ENCODE data around the gene SELENOO.

SELENOO gene

DNA sequence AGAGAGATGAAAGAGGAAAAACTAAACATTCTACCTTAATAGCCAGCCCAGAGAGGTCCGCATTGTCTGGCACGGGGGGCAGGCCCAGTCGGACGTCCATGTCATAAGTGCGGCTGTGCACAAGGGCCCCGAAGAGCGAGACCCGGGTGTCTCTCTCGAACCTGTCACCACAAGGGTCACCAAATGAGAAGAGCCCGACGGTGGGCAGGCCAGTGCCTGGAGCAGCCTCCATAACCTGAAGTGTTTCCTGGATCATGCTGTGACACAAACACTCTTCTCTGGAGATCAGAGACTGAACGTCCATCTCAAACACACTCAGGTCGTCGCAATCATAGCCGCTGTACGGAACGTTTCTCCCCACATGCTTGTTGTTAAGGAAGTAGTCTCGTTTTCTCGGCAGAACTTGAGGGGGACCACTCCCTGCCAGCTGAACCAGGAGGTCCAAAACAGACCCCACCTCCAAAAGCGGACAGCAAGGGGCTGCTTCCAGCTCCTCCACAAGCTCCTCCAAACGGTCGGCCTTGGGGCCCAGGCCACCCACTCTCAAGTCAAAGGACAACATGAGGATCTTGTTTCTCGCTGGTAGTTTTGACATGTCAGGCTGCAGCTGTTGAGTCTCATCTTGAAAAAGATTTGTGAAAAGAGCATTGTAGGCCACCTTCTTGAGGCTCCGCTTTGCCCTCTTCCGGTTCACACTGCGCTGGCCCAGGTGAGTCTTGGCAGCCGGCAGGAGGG is 43.0 kb downstream of the SELENOO start:
- DNase-seq, result no peak

DNA sequence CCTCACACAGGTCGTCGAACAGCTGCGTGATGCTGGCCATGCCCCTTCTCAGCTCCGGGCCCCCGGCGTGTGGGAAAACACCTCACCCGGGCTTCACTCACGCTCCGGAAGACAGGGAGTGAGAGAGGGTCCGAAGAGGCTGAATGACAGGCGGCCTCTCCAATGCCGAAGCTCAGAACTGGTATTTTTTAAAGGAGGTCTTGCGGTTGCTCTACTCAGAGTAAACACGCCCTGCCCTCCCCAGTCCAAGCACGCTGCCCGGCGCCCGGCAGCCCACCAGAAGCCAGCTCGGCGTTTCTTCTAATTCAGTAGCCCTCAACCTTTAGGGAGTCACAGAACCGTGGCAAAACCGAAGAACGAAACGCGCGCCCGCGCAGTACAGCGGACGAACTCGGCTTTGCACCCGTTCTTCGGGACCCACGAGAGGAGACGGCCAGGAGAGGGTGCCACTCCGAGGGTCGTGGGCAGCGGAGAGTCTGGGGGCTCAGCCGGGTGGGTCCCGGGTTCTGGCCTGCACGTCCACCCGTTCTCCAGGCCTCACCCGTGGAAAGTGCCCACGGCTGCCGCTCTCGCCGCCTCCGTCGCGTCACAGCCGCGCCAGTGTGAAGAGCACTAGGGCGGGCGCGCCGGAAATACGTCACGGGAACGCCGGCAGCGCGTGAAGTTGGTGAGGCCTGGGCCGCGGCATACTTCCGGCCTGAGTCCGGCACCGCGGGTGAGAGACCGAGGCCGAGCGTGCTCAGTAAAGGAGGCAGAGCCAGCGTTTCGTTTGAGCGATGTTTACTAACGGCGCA is 43.8 kb downstream of the SELENOO start, which contains the start of gene TUBGCP6:
TUBGCP6 (minus strand) TSS at position 604 of the 794 bp plus-strand sequence; CDS start at position 40, 564 bp downstream.
- peak; percentile 82 for DNase-seq

DNA sequence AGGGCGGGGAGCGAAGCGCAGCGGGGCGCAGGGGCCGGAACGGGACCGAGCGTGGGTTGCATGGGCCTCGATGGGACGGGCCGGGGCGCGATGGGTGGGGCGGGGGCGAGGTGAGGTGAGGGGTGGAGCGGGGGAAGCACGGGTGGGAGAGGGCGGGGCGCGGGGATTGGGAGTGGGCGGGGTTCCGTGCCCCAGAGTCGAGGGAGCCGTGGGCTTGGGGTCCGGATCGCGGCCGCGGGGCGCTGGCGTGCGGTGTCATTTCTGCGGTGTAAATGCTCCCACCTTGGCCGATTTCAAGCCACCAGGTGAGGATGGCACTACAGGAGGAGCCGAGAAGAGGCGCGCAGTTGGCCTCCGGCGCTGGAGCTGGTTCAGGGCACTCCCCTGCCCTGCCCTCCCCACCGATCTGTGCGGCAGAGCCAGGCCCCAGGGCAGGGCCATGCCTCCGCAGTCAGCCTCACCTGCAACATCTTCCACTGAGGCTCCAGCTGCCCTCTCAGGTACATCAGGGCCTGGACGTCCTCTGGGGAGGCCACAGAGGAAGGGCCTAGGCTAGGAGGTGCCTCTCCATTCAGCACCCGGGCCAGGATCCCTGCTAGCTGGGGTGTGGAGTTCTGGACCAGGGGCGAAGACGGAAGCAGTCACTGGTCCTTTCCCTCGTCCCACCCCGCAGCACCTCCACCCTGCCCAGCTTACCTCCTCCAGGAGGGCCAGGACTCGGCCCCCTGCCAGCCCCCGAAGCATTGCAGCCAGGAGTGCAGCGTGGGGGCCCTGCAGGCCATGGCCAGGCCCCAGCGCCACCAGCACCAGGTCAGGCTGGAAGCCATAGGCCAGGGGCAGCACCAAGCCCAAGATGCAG is 44.6 kb downstream of the SELENOO start:
- no peak for DNase-seq

DNA sequence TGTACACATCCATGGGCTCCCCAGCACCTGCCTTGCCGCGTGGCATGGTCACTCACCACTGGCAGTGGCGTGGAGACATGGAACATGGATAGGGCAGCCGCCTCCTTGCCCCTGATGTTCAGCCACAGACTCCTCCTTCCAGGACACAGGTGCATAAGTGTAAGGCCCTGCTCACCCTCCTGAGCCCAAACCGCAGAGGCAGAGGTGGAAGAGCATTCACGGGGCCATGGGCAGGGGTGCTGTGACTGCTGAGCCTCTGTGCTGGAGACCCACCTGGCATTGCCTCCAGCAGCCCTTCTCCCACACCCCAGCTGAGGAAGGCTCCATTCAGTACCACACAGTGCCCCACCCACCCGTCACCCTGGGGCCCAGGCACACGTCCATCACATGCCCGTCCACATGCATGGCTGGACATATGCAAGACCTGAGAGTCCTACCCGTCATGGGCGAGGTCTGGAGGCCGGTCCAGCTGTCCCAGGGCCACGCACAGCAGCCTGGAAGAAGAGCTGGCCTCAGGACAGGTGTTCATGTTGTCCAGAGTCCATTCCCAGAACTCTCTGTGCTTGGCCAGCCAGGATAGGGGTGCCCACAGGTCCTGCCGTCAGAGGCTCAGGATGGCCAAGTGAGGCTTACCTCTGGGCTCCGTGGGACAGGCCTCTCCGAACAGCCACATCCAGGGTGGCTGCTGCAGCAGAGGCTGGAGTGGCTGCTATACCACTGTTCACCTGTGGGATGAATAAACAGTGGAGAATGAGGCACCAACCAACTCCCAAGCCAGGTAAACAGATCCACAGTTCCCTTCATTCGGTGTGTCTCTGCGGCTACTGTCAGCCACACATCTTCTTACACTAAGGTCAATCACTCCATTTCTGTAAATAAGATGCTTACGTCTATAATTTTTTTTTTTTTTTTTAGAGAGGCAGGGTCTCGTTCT is 45.7 kb downstream of the SELENOO start:
- DNase-seq, result no peak

DNA sequence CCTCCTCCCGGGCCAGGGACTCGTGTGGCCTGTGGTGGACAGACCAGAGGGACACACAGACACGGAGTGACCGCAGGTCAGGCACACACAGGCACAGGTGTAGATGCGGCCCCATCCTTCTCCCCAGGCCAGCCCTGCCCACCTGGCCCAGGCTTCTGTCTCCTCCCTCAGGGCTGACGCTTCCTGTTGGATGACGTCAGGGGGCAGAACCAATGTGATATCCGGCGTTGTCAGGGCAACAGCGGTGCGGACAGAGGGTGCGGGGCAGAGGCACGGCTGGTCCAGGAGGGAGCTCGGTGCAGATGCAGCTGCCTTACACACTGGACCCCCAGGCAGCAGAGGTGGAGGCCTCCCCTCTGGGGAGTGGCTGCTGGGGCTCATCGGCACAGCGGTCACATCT is 46.9 kb downstream of the SELENOO start:
- DNase-seq, result no peak

DNA sequence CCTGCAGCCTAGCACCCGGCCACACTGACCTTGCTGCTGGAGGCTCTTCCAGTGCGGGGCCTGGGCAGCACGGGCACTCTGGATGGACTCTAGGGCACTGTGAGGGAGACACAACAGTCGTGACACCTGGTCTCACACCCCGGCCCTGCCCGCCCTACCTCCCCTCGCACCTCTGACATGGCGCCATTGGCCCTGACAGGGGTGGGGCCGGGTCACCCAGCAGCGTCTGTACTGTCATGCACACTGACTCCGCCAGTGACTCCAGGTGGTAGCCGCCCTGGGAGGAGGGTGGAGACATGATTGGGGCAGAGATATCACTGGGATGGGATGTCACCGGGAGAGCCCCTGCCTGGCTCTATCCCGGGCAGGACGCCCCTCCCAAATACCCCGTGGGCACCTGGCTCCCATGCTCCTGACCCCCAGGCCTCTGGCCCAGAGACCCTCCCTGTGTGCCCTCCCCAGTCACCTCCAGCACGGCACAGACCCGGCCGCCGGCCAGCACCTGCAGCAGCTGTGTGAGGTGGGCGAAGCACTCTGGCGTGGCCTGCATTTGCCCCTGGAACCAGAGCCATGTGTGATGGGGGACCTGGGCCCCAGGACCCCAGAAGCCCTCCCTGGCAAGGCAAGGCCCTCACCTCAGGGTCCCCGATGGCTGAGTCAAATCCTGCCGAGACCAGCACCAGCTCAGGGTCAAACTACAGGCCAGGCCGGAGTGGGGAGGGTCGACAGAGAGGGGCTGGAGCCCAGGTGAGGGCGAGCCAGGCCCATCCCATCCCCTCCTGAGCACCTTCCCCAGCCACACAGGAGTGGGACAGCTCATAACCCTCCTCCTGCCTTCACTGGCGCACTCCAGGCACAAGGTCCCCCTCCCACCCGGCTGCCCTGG is 47.6 kb downstream of the SELENOO start:
- DNase-seq, result no peak

DNA sequence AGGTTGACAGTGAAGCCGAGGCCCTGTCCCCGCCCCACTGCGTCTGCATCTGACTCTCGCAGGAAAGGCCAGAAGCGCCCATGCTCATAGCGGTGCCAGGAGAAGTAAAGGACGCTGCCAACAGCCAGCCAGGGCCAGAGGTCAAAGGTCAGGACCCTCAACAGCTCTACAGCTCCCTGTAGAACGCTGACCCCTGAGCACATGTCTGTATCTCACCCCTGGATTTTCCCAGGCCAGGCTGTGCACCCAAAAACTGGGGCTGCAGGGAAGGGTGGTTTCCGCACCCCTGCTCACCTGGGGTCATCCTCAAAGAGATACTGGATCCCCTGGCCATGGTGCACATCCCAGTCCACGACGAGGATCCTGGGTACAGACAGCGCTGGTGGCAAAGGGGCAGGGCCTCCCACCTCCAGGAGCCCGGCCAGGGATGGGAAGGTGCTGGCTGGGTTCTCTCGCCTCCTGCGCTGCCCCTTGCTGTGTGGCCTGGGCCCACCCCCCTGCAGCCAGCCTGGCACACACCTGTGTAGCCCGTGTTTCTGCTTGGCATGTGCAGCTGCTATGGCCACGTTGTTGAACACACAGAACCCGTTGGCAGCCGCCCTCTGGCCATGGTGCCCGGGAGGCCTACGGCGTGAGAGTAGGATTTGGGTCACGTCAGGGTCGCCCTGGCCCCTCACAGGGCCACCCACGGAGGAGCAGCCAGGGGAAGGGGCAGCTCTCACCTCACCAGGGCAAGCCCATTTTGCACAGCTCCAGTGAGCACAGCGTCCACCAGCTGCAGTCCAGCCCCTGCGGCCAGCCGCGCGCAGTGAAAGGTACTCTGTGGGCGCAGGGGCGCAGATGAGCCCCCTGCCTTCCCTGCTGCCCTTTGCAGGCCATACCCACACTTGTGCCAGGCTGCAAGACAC is 48.8 kb downstream of the SELENOO start:
- no peak for DNase-seq

DNA sequence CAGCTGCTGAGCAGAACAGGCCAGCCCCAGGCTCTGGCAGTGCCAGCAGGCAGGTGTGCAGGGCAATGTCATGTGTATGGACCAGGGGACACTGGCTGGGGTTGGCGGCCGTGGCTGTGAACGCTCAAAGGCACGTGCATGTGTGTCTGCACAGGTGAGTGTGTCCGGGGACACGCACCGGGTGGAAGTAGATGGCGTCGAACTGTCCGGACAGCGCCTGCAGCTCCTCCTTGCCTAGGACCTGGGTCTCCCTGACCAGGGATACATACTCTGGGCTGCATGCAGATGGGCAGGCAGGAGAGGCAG is 49.4 kb downstream of the SELENOO start:
- DNase-seq, result no peak

DNA sequence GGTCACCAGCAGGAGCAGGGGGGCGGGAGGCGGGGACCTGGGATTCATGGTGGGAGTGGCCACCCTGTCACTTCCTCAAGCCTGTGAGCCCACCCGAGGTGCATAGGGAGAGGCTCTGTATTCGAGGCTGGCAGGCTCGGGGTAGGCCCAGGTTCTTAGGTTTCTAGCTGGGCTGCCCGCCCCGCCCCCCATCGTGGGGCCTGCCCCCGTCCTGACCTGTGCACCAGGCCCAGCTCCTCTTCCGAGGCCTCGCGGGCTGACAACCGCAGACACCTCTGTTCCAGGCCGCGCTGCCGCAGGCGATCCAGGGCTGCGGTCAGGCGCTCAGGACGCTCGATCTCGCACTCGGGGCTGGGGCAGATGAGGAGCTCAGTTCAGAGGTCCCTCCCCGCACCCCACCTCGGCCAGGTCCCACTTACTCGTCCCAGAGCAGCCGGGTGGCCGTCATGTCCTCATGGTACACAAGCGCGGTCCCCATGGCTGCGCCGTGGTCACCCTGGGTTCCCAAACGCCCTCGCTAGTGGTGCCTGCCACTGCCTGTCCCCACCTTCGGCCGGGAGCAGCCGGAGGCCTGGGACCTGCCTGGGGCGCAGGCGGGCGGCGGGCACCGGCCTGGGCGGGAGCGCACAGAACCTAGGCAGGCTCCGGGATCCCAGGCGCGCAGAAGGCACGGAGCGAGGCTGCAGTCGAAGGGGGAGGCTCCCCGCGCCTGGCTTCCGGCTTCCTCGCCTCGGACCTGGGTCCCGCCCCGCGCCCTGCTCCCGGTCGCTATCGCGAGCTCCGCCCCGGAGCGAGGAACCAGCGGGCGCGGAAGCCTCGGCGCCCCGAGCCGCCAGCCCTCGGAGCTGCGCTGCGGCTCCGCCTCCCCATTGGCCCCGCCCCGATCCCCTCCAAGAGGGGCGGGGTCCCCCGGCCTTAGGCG is 50.0 kb downstream of the SELENOO start, which contains the start of gene HDAC10:
HDAC10 (minus strand) TSS at position 711 of the 922 bp plus-strand sequence; CDS start at position 478, 233 bp downstream.
- DNase-seq, result peak; percentile 71

DNA sequence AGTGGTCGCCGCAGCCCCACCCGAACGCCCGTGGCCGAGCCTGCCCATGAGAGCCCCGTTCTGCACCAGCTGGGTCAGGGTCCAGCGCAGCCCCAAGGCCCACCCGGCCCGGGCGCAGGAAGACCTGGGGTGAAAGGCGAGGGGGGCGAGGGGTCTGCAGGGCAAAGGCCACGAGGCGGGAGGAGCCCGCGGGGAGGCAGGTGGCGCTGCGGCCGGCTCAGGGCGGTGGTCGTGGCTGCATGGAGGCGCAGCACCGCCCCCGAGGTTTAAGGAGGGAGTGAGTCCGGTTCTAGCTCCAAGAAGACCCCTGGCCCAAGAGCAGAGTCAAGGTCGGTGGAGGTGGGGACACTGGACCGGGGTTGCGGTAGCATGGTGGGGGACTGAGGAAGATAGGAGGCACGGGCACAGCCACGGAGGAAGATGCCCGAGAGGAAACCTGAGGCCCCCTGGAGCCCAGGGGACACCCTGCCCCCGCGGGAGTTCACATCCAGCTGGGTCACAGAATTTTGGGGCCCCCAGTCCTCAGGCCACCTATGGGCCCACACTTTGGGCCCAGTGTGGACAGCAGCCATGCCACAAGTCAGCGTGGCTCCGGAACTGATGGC is 50.8 kb downstream of the SELENOO start:
- DNase-seq, result peak; percentile 23

DNA sequence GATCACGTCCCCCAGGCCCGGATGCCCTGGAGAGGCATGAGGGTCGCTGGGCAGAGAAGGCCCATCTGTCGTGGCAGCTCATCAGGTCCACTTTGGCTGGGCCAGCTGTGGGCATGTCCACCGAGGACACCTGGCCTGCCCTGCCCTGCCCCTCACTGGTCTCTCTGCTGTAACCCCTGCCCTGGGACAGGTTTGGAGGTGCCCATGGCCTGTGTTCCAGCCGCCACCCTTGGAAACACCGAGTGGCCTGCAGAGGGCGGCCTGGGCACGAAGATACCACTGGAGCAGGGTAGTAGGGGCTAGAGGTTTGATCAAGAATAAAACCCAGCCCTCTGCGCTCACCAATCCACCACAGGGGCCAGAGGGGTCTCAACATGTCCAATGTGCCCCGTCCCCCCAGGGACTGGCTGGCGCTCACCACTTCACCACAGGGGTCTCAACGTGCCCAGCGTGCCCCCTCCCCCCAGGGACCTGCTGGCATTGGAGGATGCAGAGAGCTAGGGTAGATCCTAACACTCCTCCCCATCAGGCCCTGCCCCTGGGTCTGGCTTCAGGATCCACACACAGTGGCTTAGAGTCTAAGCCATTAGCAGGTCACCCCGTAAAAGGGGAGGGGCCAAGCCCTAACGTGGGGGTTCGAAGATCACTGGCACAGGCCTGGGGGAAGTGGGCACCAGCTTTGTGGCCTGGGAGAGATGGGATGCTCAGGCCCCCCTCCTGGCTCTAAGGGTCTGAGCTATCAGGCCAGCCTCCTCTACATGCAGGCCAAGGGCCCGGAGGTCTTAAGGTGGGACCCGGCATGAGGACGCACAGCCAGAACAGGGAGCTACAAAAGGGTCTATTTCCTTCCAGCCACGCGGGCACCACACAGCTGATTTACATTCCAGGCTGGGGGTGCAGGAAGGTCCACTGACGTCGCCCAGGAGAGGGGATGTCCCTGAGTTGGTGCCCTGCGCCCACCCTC is 51.6 kb downstream of the SELENOO start:
- peak; percentile 76 for DNase-seq

DNA sequence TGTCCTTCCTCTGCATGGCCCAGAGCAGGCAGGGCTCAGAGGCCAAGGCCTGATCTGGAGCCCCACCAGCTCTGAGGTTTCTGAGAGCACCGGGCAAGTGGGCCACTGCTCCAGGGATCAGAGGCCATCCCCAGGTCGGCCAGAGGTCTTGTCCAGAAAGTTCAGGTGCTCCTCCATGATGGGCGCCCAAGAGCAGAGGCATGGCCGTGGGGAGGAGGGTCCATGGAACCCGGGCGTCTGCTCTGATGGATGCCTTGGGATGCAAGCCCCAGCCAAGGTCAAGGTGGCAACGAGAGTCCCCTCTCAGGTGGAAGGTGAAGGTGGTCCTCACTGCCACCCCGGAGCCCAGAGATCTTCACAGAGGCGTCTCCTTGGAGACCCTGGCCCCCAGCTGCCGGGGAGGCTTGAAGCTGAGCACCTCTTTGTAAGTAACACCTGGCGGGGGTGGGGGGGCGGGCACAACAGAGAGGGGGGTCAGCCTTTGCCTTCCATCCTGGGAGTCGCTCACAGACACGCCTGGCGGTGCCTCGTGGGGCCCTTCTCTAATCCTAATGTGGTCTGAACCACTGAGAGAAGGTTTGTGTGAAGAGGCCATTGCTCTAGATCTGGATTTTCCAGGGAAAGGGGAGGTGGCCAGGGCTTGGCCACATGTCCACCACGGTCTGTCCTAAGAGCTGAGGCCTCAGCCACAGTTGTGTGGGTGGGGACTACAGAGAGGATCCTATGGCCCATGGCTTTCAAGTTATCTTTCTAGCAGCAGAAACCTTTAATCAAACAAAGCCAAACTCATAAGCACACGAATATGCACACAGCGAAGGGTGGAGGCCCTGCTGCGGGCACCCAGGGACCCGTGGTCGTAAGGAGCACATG is 52.5 kb downstream of the SELENOO start:
- no peak for DNase-seq

DNA sequence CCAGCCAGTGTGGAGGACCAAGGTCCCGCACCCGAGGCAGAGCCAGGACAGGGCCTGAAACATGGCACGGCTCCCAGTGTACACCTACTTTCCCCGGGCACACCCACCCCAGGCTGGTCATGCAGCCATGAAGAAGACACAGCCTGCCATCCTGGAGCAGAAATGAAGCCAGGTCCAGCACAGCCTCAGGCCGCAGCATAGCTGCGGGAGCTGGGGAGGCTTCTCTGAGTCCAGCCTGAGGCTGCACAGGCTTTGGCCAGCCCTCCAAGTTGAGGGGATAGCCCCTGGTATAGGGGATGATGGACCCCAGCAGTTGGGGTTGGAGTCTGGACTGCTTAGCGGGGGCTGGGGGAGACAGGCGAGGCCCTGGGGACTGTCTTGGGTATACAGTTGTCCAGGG is 53.1 kb downstream of the SELENOO start:
- no peak for DNase-seq

DNA sequence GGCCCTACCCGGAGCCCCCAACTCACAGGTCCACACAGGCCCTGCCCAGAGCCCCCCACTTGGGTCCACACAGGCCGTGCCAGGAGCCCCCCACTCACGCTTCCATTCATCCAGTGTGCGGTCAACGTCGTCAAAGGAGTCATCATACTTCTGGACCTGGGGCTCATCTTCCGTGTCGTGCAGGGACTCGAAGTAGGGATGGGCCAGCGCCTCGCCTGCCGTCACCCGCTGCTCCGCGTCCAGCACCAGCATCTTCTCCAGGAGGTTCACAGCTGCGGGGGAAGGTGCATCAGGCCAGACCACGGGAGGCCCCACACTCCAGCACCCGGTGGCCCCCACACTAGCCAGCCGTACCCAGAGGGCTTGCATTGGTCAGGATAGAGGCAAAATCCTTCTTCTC is 54.3 kb downstream of the SELENOO start:
- no peak for DNase-seq

DNA sequence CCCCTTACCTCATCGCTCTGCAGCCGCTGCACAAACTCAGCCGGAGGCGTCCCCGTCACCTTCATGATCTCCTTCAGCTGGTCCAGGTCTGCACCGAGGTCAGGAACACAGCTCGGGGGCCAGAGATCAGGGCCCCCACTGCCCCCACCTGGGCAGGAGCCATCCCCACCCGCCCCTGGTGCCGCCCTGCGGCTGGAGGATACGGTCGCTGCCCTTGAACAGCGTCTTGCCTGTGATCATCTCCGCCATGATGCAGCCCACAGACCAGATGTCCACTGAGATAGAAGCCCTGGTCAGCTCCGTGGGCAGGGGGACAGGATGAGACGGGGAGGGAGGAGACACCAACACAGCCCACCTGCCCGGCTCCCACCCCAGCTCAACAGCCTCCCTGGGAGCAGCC is 54.8 kb downstream of the SELENOO start:
- DNase-seq, result no peak

DNA sequence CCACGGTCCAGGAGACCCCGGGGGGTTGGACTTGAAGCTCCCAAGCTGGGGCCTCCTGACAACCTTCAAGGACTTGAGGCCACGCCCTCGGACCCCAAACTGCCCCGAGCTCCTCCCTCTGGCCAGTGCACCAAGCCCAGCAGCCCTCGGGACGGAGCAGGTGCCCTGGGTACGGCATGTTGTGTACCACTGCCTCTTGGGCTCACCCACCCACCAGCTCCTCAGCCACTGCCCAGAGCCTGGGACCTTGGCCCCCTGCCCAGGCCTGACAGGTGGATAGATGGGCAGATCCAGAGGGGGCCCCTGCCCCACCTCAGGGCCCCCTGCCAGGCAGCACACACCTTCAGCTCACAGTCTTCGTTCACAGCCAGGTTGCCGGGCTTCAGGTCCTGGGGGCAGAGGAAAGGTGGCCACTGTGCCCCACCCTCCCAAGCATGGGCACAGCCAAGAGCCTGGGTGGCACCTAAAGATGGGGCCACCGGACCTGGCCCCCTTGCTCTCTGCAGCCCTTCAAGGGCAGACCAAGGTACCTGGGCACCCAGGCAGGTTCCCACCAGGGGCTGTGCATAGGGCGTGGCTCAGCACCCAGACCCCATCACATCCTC is 55.5 kb downstream of the SELENOO start:
- no peak for DNase-seq
